Right lobe of liver (tissue), 4 donors: ENCODE measurements around the gene GSG1L.

Source experiments
- CTCF ChIP-seq, 4 donors: fragments of 200-600 bp in 3 of 4; fragments of 450-650 bp in 1 of 4; IDR thresholded peaks; one replicate each; pipeline versions ENCODE4 v1.5.1 to v1.8.0; 2016 to 2022; ENCODE audit warnings: antibody characterized with exemption in 4 of 4, mild to moderate bottlenecking in 2 of 4
- POLR2A ChIP-seq: fragments of 450-650 bp; IDR thresholded peaks from one replicate; pipeline ENCODE4 v1.6.1; 2017; ENCODE audit warnings: antibody characterized with exemption, mild to moderate bottlenecking
- donor health status: DM: no; HTN: no; CAD: no.
- donor health status: DM: no; HTN: no; CAD: no.
- donor health status: DM: no; HTN: yes; CAD: no.

- TF ChIP-seq POLR2A (no peak), CTCF (IDR thresholded peaks at IDR 0.05) (no peak)
Measured at GRCh38 chr16:27774779-27775178, 288.7 kb downstream of the GSG1L start.
